ENCODE data around the gene MCAM.

Gene MCAM

GRCh38 chr11:119332111-119332765 is 15.3 kb upstream of the MCAM start:
- in situ Hi-C loops (cut with MboI; ENCODE audit: low sequenced_read_pairs): no loop called here

- in situ Hi-C loops (cut with MboI; ENCODE audit: low sequenced_read_pairs): no loop called here
These were observed 13.3 kb upstream of the MCAM start for GRCh38 chr11:119330237-119330636.

- in situ Hi-C loops (cut with MboI; ENCODE audit: low sequenced_read_pairs): no loop called here
These were observed 12.4 kb upstream of the MCAM start for GRCh38 chr11:119329320-119329719.

- in situ Hi-C loops (cut with MboI; ENCODE audit: low sequenced_read_pairs): no loop called here
These were observed 7.3 kb upstream of the MCAM start for GRCh38 chr11:119324189-119324588.

- in situ Hi-C loops (cut with MboI; ENCODE audit: low sequenced_read_pairs): no loop called here
These were observed 6.7 kb upstream of the MCAM start for GRCh38 chr11:119323532-119324033.

GRCh38 chr11:119322921-119323531 is 6.1 kb upstream of the MCAM start:
- in situ Hi-C loops (cut with MboI; ENCODE audit: low sequenced_read_pairs): no loop called here

GRCh38 chr11:119322360-119322739 is 5.4 kb upstream of the MCAM start:
- in situ Hi-C loops (cut with MboI; ENCODE audit: low sequenced_read_pairs): no loop called here

- in situ Hi-C loops (cut with MboI; ENCODE audit: low sequenced_read_pairs): no loop called here
These were observed 4.0 kb upstream of the MCAM start for GRCh38 chr11:119320776-119321524.

GRCh38 chr11:119320240-119320775 is 3.4 kb upstream of the MCAM start:
- in situ Hi-C loops (cut with MboI; ENCODE audit: low sequenced_read_pairs): no loop called here

GRCh38 chr11:119319700-119320239 is 2.8 kb upstream of the MCAM start:
- in situ Hi-C loops (cut with MboI; ENCODE audit: low sequenced_read_pairs): no loop called here

GRCh38 chr11:119319136-119319699 is 2.3 kb upstream of the MCAM start:
- in situ Hi-C loops (cut with MboI; ENCODE audit: low sequenced_read_pairs): no loop called here

- in situ Hi-C loops (cut with MboI; ENCODE audit: low sequenced_read_pairs): no loop called here
These were observed 1.6 kb upstream of the MCAM start for GRCh38 chr11:119318240-119319135.

GRCh38 chr11:119317592-119318239 is 786 bp upstream of the MCAM start:
- in situ Hi-C loops (cut with MboI; ENCODE audit: low sequenced_read_pairs): no loop called here

- in situ Hi-C loops (cut with MboI; ENCODE audit: low sequenced_read_pairs): no loop called here
These were observed 758 bp downstream of the MCAM start for GRCh38 chr11:119316016-119316728.

- in situ Hi-C loops (cut with MboI; ENCODE audit: low sequenced_read_pairs): no loop called here
These were observed 1.6 kb downstream of the MCAM start for GRCh38 chr11:119315131-119316015.

GRCh38 chr11:119314726-119315125 is 2.2 kb downstream of the MCAM start:
- in situ Hi-C loops (cut with MboI; ENCODE audit: low sequenced_read_pairs): no loop called here

- in situ Hi-C loops (cut with MboI; ENCODE audit: low sequenced_read_pairs): no loop called here
These were observed 6.3 kb downstream of the MCAM start for GRCh38 chr11:119310682-119311052.

All from HL-60/S4 (cell line).